HepG2 (cell line): ENCODE results near the gene TMEM120A. TPM values are rescaled to one million over a fixed set of nuclear protein-coding genes. Genes with fewer than 3 reads are reported as not detected.

ENCODE experiments used
- ARNT2 ChIP-seq: sonication (generic); formaldehyde crosslinking; IDR thresholded peaks from 2 replicates; pipeline ENCODE4 v1.8.0; 2022; ENCODE audit warnings: mild to moderate bottlenecking, low read depth, missing genetic modification reagents, moderate library complexity
- CENPX ChIP-seq: sonication (generic); formaldehyde crosslinking; IDR thresholded peaks from 2 replicates; pipeline ENCODE4 v1.9.0; 2021; ENCODE audit warnings: mild to moderate bottlenecking, missing genetic modification reagents, moderate library complexity
- MXI1 ChIP-seq: IDR thresholded peaks from 3 replicates; pipeline ENCODE4 v1.6.1; 2012; ENCODE audit warnings: low read depth, low read length, inconsistent platforms, borderline replicate concordance
- PAX8 ChIP-seq: sonication (generic); formaldehyde crosslinking; IDR thresholded peaks from 2 replicates; pipeline ENCODE4 v1.8.0; 2022; ENCODE audit warnings: mild to moderate bottlenecking, missing genetic modification reagents, borderline replicate concordance
- SALL2 ChIP-seq: sonication (generic); formaldehyde crosslinking; IDR thresholded peaks from 2 replicates; pipeline ENCODE4 v1.8.1; 2023; ENCODE audit warnings: mild to moderate bottlenecking, missing genetic modification reagents, inconsistent platforms
- ZFP36L1 ChIP-seq: sonication (generic); formaldehyde crosslinking; IDR thresholded peaks from 2 replicates; pipeline ENCODE4 v1.8.0; 2022; ENCODE audit warnings: mild to moderate bottlenecking, missing genetic modification reagents, moderate library complexity
- polyA plus RNA-seq, 8 experiments: library from polyadenylated mRNA; depleted of rRNA in 3 of 8; stranded (reverse) in 7 of 8; unstranded in 1 of 8; fragments of >200 nt; fragmentation: Illumina TruSeq in 4 of 8; extraction: Trizol in 4 of 8; gene quantifications; 2 replicates each; pipeline versions ENCODE4 v1.2.1 to v1.2.3, GENCODE V29; 2011 to 2016; ENCODE audit warnings: low read depth in 4 of 8, missing spikeins in 1 of 8, mixed read lengths in 1 of 8; ENCODE audit not compliant: insufficient read depth in 1 of 8
- total RNA-seq, 5 experiments: library from RNA; depleted of rRNA; stranded (reverse); fragments of >200 nt; fragmentation: Illumina TruSeq; extraction: Trizol; gene quantifications; 2 replicates each; pipeline ENCODE4 v1.2.3, GENCODE V29; 2016; ENCODE audit warnings: low read depth in 1 of 5
- TF ChIP-seq, protein P1 (sequence below): sonication (generic); formaldehyde crosslinking; IDR thresholded peaks from 2 replicates; pipeline ENCODE4 v1.4.0; 2020; ENCODE audit warnings: missing genetic modification reagents, borderline replicate concordance
- TF ChIP-seq, protein P2 (sequence below): sonication (generic); formaldehyde crosslinking; IDR thresholded peaks from 2 replicates; pipeline ENCODE4 v1.5.0; 2020; ENCODE audit warnings: mild to moderate bottlenecking, missing genetic modification reagents, borderline replicate concordance
- TF ChIP-seq, protein P3 (sequence below): sonication (generic); formaldehyde crosslinking; IDR thresholded peaks from 2 replicates; pipeline ENCODE4 v1.5.1; 2020; ENCODE audit warnings: mild to moderate bottlenecking, missing genetic modification reagents
- TF ChIP-seq, protein P4 (sequence below): sonication (generic); formaldehyde crosslinking; conservative IDR thresholded peaks from 2 replicates; pipeline ENCODE4 v1.4.0; 2020; ENCODE audit warnings: missing genetic modification reagents

Gene TMEM120A
- total and polyA plus RNA-seq, 2 of the 13 experiments (the other 11 are each of a cell fraction or from before 2014, with no cell fraction given), result 40.3 to 102 TPM

DNA sequence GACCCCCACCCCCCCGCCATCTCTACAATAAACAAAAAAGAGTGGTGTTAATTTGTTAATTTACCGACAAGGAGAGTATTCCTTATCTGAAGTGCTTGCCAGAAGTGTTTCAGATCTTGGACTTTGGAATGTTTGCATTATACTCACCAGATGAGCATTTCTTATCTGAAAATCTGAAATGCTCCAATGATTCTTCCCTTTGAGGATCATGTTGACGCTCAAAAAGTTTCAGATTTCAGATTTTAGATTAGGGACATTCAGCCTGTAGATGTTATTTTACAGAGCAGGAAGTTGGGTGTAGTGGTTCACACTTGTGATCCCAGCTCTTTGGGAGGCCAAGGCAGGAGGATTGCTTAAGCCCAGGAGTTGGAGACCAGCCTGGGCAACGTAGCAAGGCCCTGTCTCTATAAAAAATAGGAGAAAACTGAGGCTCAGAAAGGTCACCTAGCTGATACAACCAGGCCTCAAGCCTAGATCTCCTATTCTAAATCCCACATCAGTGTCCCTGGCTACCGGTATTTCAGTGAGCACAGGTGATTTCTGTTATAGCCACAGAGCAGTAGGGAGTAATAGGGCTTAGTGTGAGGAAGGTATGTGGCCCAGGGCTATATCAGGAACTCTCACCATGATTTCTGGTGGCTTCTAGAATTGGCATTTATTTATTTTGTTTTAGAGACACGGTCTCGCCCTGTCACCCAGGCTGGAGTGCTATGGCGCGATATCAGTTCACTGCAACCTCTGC, 35.4 kb downstream of the TMEM120A start (continued):
- TF ChIP-seq SALL2 (CRISPR knock-in tag) (no peak), MXI1 (no peak), ARNT2 (no peak), CENPX (CRISPR knock-in tag) (no peak), PAX8 (no peak), ZFP36L1 (CRISPR knock-in tag) (0 out of 2 replicates have a peak, but pooled peaks have one; percentile 15)
- TF ChIP-seq, protein P1, sequence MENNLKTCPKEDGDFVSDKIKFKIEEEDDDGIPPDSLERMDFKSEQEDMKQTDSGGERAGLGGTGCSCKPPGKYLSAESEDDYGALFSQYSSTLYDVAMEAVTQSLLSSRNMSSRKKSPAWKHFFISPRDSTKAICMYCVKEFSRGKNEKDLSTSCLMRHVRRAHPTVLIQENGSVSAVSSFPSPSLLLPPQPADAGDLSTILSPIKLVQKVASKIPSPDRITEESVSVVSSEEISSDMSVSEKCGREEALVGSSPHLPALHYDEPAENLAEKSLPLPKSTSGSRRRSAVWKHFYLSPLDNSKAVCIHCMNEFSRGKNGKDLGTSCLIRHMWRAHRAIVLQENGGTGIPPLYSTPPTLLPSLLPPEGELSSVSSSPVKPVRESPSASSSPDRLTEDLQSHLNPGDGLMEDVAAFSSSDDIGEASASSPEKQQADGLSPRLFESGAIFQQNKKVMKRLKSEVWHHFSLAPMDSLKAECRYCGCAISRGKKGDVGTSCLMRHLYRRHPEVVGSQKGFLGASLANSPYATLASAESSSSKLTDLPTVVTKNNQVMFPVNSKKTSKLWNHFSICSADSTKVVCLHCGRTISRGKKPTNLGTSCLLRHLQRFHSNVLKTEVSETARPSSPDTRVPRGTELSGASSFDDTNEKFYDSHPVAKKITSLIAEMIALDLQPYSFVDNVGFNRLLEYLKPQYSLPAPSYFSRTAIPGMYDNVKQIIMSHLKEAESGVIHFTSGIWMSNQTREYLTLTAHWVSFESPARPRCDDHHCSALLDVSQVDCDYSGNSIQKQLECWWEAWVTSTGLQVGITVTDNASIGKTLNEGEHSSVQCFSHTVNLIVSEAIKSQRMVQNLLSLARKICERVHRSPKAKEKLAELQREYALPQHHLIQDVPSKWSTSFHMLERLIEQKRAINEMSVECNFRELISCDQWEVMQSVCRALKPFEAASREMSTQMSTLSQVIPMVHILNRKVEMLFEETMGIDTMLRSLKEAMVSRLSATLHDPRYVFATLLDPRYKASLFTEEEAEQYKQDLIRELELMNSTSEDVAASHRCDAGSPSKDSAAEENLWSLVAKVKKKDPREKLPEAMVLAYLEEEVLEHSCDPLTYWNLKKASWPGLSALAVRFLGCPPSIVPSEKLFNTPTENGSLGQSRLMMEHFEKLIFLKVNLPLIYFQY (CRISPR knock-in tag), result no peak
- TF ChIP-seq, protein P2, sequence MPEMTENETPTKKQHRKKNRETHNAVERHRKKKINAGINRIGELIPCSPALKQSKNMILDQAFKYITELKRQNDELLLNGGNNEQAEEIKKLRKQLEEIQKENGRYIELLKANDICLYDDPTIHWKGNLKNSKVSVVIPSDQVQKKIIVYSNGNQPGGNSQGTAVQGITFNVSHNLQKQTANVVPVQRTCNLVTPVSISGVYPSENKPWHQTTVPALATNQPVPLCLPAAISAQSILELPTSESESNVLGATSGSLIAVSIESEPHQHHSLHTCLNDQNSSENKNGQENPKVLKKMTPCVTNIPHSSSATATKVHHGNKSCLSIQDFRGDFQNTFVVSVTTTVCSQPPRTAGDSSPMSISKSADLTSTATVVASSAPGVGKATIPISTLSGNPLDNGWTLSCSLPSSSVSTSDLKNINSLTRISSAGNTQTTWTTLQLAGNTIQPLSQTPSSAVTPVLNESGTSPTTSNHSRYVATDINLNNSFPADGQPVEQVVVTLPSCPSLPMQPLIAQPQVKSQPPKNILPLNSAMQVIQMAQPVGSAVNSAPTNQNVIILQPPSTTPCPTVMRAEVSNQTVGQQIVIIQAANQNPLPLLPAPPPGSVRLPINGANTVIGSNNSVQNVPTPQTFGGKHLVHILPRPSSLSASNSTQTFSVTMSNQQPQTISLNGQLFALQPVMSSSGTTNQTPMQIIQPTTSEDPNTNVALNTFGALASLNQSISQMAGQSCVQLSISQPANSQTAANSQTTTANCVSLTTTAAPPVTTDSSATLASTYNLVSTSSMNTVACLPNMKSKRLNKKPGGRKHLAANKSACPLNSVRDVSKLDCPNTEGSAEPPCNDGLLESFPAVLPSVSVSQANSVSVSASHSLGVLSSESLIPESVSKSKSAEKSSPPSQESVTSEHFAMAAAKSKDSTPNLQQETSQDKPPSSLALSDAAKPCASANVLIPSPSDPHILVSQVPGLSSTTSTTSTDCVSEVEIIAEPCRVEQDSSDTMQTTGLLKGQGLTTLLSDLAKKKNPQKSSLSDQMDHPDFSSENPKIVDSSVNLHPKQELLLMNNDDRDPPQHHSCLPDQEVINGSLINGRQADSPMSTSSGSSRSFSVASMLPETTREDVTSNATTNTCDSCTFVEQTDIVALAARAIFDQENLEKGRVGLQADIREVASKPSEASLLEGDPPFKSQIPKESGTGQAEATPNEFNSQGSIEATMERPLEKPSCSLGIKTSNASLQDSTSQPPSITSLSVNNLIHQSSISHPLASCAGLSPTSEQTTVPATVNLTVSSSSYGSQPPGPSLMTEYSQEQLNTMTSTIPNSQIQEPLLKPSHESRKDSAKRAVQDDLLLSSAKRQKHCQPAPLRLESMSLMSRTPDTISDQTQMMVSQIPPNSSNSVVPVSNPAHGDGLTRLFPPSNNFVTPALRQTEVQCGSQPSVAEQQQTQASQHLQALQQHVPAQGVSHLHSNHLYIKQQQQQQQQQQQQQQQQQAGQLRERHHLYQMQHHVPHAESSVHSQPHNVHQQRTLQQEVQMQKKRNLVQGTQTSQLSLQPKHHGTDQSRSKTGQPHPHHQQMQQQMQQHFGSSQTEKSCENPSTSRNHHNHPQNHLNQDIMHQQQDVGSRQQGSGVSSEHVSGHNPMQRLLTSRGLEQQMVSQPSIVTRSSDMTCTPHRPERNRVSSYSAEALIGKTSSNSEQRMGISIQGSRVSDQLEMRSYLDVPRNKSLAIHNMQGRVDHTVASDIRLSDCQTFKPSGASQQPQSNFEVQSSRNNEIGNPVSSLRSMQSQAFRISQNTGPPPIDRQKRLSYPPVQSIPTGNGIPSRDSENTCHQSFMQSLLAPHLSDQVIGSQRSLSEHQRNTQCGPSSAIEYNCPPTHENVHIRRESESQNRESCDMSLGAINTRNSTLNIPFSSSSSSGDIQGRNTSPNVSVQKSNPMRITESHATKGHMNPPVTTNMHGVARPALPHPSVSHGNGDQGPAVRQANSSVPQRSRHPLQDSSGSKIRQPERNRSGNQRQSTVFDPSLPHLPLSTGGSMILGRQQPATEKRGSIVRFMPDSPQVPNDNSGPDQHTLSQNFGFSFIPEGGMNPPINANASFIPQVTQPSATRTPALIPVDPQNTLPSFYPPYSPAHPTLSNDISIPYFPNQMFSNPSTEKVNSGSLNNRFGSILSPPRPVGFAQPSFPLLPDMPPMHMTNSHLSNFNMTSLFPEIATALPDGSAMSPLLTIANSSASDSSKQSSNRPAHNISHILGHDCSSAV (CRISPR knock-in tag), result no peak
- TF ChIP-seq, protein P3, sequence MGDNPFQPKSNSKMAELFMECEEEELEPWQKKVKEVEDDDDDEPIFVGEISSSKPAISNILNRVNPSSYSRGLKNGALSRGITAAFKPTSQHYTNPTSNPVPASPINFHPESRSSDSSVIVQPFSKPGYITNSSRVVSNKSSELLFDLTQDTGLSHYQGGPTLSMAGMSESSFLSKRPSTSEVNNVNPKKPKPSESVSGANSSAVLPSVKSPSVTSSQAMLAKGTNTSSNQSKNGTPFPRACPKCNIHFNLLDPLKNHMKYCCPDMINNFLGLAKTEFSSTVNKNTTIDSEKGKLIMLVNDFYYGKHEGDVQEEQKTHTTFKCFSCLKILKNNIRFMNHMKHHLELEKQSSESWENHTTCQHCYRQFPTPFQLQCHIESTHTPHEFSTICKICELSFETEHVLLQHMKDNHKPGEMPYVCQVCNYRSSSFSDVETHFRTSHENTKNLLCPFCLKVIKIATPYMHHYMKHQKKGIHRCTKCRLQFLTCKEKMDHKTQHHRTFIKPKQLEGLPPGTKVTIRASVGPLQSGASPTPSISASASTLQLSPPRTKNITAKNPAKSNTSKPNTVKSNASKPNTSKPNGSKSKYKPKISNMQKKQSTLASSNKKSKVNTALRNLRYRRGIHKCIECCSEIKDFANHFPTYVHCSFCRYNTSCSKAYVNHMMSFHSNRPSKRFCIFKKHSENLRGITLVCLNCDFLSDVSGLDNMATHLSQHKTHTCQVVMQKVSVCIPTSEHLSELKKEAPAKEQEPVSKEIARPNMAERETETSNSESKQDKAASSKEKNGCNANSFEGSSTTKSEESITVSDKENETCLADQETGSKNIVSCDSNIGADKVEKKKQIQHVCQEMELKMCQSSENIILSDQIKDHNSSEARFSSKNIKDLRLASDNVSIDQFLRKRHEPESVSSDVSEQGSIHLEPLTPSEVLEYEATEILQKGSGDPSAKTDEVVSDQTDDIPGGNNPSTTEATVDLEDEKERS (CRISPR knock-in tag), result no peak
- TF ChIP-seq, protein P4, sequence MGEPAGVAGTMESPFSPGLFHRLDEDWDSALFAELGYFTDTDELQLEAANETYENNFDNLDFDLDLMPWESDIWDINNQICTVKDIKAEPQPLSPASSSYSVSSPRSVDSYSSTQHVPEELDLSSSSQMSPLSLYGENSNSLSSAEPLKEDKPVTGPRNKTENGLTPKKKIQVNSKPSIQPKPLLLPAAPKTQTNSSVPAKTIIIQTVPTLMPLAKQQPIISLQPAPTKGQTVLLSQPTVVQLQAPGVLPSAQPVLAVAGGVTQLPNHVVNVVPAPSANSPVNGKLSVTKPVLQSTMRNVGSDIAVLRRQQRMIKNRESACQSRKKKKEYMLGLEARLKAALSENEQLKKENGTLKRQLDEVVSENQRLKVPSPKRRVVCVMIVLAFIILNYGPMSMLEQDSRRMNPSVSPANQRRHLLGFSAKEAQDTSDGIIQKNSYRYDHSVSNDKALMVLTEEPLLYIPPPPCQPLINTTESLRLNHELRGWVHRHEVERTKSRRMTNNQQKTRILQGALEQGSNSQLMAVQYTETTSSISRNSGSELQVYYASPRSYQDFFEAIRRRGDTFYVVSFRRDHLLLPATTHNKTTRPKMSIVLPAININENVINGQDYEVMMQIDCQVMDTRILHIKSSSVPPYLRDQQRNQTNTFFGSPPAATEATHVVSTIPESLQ, result no peak
